Lower leg skin (tissue), 3 donors: Measurements from ENCODE around the gene HNRNPCL1.
"Not testable (repeated sequence)": the region's sequence is repeated elsewhere in the genome, so short reads cannot be mapped to it uniquely, and the experiment has no call there.

Experiments used
- CTCF ChIP-seq, 3 donors: fragments of 450-650 bp; IDR thresholded peaks; one replicate each; pipeline ENCODE4 v1.5.1; 2016; ENCODE audit warnings: antibody characterized with exemption in 3 of 3, mild to moderate bottlenecking in 3 of 3, moderate library complexity in 2 of 3
- POLR2A ChIP-seq, 2 donors: fragments of 450-650 bp; IDR thresholded peaks; one replicate each; pipeline ENCODE4 v1.6.1; 2016 to 2017; ENCODE audit warnings: antibody characterized with exemption in 2 of 2, mild to moderate bottlenecking in 1 of 2, moderate library complexity in 1 of 2

GRCh38 chr1:12898170-12898569, 49.6 kb upstream of the HNRNPCL1 start, which contains the start of gene PRAMEF10:
- TF ChIP-seq CTCF, POLR2A (IDR thresholded peaks at IDR 0.05): not testable (repeated sequence)
